OCI-LY3 (cell line): ENCODE data around the gene FAM219A.

ENCODE experiments used
- CTCF ChIP-seq: fragments of 200-600, 300-600 bp; sonication (generic); IDR thresholded peaks from 2 replicates; pipeline ENCODE4 v1.5.1; 2014; ENCODE audit warnings: antibody characterized with exemption, low read length, low read depth
- EZH2phosphoT487 ChIP-seq: fragments of 200-600 bp; shearing (Covaris generic); IDR thresholded peaks from 2 replicates; pipeline ENCODE4 v1.6.1; 2018; ENCODE audit warnings: antibody characterized with exemption, mixed run types, low read depth

- TF ChIP-seq CTCF (no peak), EZH2phosphoT487 (no peak)
Measured at GRCh38 chr9:34456151-34456550, 2.2 kb downstream of the FAM219A start.
